GM12873 (cell line): ENCODE data around the gene AUTS2.

ENCODE experiments used
- TF ChIP-seq, protein P1 (sequence below): IDR thresholded peaks from 2 replicates; pipeline ENCODE4 v1.5.1; 2012; ENCODE audit warnings: low read depth, mild to moderate bottlenecking, moderate library complexity, low read length, control low read depth; ENCODE audit not compliant: insufficient read depth; ENCODE audit errors: missing control alignments

Gene AUTS2

DNA sequence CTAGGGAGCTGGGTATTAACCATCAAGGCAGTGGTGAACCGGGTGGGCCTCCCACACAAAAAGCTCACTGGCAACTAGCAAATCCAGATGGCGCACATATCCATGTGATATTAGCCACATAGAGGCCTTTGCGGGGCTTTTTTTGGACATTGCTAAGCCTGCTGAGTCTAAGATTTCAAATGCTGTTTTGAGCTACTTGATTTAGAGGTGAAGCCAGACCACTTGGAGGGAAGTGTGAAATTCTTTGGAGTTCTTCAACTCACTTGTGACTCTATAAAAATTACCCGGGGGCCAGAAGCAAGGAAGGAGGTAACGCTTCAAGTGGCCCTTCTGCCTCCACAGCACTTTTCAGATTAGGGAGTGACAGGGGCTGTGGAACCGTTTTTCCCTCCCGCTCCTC lies 913.9 kb downstream of the AUTS2 start:
- TF ChIP-seq, protein P1, sequence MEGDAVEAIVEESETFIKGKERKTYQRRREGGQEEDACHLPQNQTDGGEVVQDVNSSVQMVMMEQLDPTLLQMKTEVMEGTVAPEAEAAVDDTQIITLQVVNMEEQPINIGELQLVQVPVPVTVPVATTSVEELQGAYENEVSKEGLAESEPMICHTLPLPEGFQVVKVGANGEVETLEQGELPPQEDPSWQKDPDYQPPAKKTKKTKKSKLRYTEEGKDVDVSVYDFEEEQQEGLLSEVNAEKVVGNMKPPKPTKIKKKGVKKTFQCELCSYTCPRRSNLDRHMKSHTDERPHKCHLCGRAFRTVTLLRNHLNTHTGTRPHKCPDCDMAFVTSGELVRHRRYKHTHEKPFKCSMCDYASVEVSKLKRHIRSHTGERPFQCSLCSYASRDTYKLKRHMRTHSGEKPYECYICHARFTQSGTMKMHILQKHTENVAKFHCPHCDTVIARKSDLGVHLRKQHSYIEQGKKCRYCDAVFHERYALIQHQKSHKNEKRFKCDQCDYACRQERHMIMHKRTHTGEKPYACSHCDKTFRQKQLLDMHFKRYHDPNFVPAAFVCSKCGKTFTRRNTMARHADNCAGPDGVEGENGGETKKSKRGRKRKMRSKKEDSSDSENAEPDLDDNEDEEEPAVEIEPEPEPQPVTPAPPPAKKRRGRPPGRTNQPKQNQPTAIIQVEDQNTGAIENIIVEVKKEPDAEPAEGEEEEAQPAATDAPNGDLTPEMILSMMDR, result no peak

DNA sequence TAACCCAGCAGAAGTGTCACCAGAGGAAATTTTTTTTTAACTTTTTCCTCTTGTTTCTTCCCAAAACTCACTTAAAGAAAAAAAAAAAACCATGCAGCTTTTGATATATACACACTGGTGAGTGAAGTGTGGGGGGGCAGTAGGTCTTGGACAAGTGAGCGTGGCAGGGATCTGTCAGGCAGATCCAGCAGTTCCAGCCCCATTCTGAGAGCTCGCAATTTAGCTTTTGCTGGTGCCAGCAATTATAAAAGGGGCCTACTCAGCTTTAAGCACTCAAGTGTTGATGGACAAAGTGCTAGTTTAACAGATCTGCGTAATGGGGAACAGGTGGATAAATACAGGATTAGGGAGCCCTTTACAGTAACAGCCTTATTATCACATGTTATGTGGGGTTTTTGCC lies 914.5 kb downstream of the AUTS2 start:
- TF ChIP-seq, protein P1, result no peak

DNA sequence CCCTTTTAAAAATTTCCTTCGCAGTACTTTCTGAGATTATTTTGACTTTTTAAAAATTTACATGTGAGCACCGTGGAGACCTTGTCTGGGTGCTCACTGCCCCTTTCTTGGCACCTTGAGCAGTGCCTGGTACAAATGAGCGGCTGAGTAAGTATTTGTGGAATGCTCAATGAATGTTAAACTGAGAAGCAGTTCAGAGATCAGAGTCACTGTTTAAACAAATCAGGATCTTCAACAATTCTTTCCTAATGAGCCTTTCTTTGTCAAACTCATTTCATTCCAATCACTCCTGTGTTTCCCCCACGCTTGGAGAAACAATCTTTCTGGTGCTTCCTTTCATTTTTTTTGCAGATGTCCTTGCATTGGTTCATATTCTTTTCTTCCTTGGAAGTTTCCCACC lies 922.3 kb downstream of the AUTS2 start:
- TF ChIP-seq, protein P1, result no peak

DNA sequence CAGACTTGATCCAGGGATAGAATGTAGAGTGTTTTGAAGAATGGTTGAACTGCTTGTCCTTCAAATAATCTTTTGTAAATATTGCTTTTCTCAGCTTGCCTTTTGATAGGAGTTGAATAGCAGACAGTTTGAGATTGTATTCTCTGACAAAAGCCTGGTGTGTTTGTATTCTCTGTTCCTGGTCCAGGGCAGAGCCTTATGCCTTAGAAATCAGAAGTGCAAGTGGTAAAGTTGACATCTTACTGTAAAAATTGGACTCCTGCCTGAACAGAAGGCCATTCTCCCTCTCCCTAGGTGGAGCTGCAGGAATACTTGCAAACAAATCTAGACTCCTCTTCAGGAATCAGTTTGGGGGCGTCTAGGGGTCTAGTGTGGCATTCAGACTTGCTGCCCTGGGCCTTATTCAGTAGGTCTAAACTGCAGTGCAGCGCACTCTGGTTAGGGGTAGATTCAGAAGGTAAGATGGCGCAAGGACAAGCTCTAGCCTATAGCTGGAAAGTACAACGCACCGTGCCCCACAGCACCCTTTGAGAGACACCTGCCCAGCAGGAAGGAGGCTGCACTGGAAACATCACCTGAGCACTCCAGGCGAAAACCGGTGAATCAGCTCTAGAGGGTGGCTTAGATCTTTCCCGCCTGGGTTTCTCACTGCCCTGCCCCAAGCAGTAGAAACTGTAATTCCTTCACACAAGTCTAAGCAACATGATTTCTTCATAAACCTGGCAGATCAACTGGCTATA lies 925.1 kb downstream of the AUTS2 start:
- TF ChIP-seq, protein P1, result no peak

DNA sequence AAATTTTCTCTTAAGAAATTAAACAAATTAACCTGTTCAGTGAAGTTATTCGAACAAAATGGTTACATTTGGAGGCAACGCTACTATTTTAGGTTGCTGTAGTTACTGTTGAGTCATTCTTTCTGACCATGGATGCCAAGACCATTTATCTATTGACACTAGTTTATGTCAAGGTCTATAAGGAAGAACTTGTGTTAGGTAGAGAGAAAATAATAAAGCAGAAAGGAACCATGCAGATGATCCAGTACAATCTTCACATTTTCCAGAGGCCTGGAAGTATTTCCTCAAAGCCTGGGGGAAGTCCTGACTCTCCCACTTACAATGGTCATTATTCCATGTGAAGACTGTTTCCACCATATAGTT lies 925.7 kb downstream of the AUTS2 start:
- TF ChIP-seq, protein P1, result no peak

DNA sequence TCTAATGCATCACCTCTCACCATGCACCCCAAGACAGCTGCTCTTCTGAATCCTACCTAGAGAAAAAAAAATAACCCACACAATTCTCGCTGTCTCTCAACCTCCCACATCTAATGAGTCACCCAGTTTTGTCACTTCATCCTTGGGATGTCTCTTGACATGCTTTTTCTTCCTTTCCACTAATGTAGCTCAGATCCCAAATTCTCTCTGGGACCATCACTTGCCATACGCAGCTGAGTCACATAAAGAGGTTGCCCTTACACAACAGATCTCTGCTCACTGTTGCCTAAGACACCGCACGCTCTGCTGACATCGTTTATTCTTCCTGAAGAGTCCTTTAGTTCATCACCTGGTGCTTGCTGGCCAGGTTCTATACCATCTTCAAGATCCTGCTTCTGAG lies 927.7 kb downstream of the AUTS2 start:
- TF ChIP-seq, protein P1, result no peak

DNA sequence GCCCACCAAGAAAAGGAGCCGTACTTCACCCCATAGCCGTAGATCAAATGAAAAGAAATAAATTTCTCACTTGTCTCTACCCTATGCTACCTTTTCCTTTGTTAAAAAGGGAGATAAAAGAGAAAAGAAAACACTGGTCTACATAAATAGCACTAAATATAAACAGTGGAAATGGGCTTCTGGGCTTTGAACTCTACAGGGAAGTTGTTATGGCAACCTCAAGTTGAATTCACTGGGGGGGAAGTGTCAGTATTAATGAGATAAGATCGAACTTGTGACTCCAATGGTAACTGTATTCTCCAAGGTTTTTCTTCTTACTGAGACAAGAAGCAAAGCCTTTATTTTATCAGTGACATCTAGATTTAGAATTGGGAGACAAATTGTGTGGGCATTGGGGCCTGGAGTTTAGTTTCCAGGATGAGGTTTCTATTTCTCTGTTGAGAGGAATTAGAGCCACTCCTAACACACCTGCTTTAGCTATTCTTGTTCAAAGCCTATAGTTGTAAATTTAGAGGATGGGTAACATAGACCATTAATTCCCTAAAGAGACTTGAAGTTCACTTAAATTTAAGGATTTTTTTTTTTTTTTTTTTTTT lies 929.3 kb downstream of the AUTS2 start:
- TF ChIP-seq, protein P1, result no peak
